Kidney (tissue), 14 donors: ENCODE measurements around the gene HNRNPM. TPM values are rescaled to one million over a fixed set of nuclear protein-coding genes. Genes with fewer than 3 reads are reported as not detected.

Experiments
- DNase-seq, 5 donors: peaks; one replicate each; pipeline ENCODE4 v3.0.0-alpha.2; 2013 to 2020
- FAIRE-seq: peaks from 2 replicates; lab custom pipeline; 2012; peaks lifted over from hg19 to GRCh38; lab: Jason Lieb, UNC
- H3K27ac ChIP-seq, 2 donors: one replicate each; pipeline ENCODE4 v1.7.0; 2013; ENCODE audit warnings: low read depth in 2 of 2, low read length in 2 of 2, inconsistent platforms in 1 of 2
- H3K27me3 ChIP-seq: one replicate; pipeline ENCODE4 v1.7.1; 2013; ENCODE audit warnings: low read length, inconsistent platforms; ENCODE audit not compliant: control insufficient read depth, insufficient read depth
- H3K36me3 ChIP-seq, 3 donors: one replicate each; pipeline versions ENCODE4 v1.7.0 to v1.7.1; 2013; ENCODE audit warnings: low read length in 3 of 3, control low read depth in 1 of 3, inconsistent platforms in 1 of 3; ENCODE audit not compliant: insufficient read depth in 3 of 3, control insufficient read depth in 2 of 3
- H3K4me1 ChIP-seq, 3 donors: one replicate each; pipeline versions ENCODE4 v1.7.0 to v1.7.1; 2013; ENCODE audit warnings: low read length in 3 of 3, inconsistent platforms in 1 of 3, low read depth in 1 of 3; ENCODE audit not compliant: control insufficient read depth in 2 of 3, insufficient read depth in 2 of 3
- H3K4me3 ChIP-seq, 3 donors: one replicate each; pipeline versions ENCODE4 v1.7.0 to v1.8.1; 2013; ENCODE audit warnings: low read length in 3 of 3, control low read depth in 1 of 3, inconsistent platforms in 1 of 3
- H3K9ac ChIP-seq, 3 donors: one replicate each; pipeline versions ENCODE4 v1.7.0 to v1.7.1; 2013; ENCODE audit warnings: low read length in 3 of 3, control low read depth in 1 of 3, inconsistent platforms in 1 of 3
- H3K9me3 ChIP-seq, 3 donors: one replicate each; pipeline versions ENCODE4 v1.7.0 to v1.7.1; 2013; ENCODE audit warnings: low read length in 3 of 3, control low read depth in 1 of 3, inconsistent platforms in 1 of 3; ENCODE audit not compliant: control insufficient read depth in 2 of 3, insufficient read depth in 1 of 3
- intact Hi-C: fragments of 100-400 bp; cut with DNase I; formaldehyde crosslinking; loops from one replicate; pipeline ENCODE4 v1.11.1; 2022
- polyA plus RNA-seq: library from polyadenylated mRNA; stranded (reverse); fragments of 350-450 nt; fragmentation: Illumina TruSeq; extraction: RNeasy Lipid Tissue Mini Kit (QIAGEN cat#74804); gene quantifications from one replicate; pipeline ENCODE4 v1.2.3, GENCODE V29; 2014; ENCODE audit warnings: low read depth, low replicate concordance; ENCODE audit not compliant: insufficient read depth
- total RNA-seq: library from RNA; stranded (reverse); fragmentation: NEBNext Ultra II Directional; extraction: Animal tissue kit (Norgen Biotek cat#: 25700); gene quantifications from one replicate; pipeline ENCODE4 v1.2.1, GENCODE V29; 2021
- TF ChIP-seq, protein P1 (sequence below): IDR thresholded peaks from 3 replicates; pipeline ENCODE4 v1.5.1; 2012; ENCODE audit warnings: mild to moderate bottlenecking, moderate library complexity, borderline replicate concordance; ENCODE audit not compliant: insufficient read depth; ENCODE audit errors: extremely low read depth
- donor health status: control.
- donor health status: control.
- donor health status: control.
- donor health status: control.
- donor health status: control.
- donor health status: DM: yes; HTN: yes; CAD: no.
- donor health status: Normal renal cell carcinoma (clear cell type).

HNRNPM gene
- total and polyA plus RNA-seq, 2 donors from 2014 or later: 103 to 164 TPM

GRCh38 chr19:8517551-8518442, 73.0 kb downstream of the HNRNPM start:
- no peaks in the 10 kb centered on the region for H3K36me3 ChIP-seq
- FAIRE-seq (no peak), DNase-seq (no peak)
- peak overlapping the region in 1 of 2 donors; percentile 11 for H3K27ac ChIP-seq
- H3K27me3 ChIP-seq: no peaks in the 10 kb centered on the region
- TF ChIP-seq, protein P1, sequence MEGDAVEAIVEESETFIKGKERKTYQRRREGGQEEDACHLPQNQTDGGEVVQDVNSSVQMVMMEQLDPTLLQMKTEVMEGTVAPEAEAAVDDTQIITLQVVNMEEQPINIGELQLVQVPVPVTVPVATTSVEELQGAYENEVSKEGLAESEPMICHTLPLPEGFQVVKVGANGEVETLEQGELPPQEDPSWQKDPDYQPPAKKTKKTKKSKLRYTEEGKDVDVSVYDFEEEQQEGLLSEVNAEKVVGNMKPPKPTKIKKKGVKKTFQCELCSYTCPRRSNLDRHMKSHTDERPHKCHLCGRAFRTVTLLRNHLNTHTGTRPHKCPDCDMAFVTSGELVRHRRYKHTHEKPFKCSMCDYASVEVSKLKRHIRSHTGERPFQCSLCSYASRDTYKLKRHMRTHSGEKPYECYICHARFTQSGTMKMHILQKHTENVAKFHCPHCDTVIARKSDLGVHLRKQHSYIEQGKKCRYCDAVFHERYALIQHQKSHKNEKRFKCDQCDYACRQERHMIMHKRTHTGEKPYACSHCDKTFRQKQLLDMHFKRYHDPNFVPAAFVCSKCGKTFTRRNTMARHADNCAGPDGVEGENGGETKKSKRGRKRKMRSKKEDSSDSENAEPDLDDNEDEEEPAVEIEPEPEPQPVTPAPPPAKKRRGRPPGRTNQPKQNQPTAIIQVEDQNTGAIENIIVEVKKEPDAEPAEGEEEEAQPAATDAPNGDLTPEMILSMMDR: no peak
- H3K9ac ChIP-seq: no peak overlapping the region
- no peaks in the 10 kb centered on the region for H3K9me3 ChIP-seq
- intact Hi-C loops: no loop called here
- no peak overlapping the region for H3K4me3 ChIP-seq
- H3K4me1 ChIP-seq: peaks cover 0 to 6% (median 4%) of the 10 kb centered on the region in 3 donors

DNA sequence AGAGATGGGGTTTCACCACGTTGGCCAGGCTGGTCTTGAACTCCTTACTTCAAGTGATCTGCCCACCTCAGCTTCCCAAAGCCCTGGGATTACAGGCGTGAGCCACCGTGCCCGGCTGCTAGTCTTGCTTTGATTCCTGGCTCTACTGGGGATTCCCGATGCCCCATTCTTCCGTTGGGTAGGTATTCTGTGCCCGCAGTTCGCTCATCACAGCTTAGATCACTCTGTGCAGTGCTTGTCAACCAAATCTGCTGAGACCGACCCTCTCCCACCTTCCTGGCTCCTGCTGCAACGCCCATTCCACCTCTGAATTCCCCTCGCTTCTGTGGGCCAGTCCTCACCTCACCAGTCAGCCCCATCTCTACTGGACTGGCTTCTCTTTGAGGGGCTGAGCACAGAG, 73.8 kb downstream of the HNRNPM start:
- DNase-seq: no peak
- intact Hi-C loops: no loop called here
- Histone ChIP-seq H3K4me3 (no peak overlapping the region), H3K4me1 (no peaks in the 10 kb centered on the region), H3K36me3 (no peaks in the 10 kb centered on the region), H3K9me3 (no peaks in the 10 kb centered on the region), H3K27ac (peak overlapping the region in 1 of 2 donors; percentile 13), H3K27me3 (no peaks in the 10 kb centered on the region), H3K9ac (no peak overlapping the region)
- TF ChIP-seq, protein P1: no peak
- FAIRE-seq: no peak

DNA sequence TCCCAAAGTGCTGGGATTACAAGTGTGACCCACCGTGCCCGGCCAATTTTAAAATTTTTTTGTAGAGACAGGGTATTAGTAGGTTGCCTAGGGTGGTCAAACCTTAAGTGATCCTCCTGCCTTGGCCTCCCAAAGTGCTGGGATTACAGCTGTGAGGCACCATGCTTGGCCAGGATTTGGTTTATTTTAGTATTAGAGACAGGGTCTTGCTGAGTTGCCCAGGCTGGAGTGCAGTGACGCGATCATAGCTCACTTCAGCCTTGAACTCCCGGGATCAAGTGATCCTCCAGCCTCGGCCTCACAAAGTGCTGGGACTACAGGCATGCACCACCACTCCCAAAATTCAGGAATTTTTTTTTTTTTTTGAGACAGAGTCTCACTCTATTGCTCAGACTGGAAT, 74.6 kb downstream of the HNRNPM start:
- Histone ChIP-seq H3K9me3 (no peaks in the 10 kb centered on the region), H3K36me3 (no peaks in the 10 kb centered on the region), H3K27me3 (no peaks in the 10 kb centered on the region), H3K4me1 (no peaks in the 10 kb centered on the region), H3K9ac (no peak overlapping the region), H3K27ac (no peak overlapping the region), H3K4me3 (no peak overlapping the region)
- TF ChIP-seq, protein P1: no peak
- DNase-seq (no peak), FAIRE-seq (no peak)
- intact Hi-C loops: no loop called here
